DMS53 treated with DMSO at 0.1 percent for 48 hours (cell line): Measurements from ENCODE around the gene DAB2.
A peak's percentile ranks its signal among the peaks of the same experiment; 100 is the strongest.

Source experiments
- DNase-seq: peaks from one replicate; lab custom pipeline; 2025; ENCODE audit not compliant: unreplicated experiment; lab: John Stamatoyannopoulos, UW

DAB2 gene

DNA sequence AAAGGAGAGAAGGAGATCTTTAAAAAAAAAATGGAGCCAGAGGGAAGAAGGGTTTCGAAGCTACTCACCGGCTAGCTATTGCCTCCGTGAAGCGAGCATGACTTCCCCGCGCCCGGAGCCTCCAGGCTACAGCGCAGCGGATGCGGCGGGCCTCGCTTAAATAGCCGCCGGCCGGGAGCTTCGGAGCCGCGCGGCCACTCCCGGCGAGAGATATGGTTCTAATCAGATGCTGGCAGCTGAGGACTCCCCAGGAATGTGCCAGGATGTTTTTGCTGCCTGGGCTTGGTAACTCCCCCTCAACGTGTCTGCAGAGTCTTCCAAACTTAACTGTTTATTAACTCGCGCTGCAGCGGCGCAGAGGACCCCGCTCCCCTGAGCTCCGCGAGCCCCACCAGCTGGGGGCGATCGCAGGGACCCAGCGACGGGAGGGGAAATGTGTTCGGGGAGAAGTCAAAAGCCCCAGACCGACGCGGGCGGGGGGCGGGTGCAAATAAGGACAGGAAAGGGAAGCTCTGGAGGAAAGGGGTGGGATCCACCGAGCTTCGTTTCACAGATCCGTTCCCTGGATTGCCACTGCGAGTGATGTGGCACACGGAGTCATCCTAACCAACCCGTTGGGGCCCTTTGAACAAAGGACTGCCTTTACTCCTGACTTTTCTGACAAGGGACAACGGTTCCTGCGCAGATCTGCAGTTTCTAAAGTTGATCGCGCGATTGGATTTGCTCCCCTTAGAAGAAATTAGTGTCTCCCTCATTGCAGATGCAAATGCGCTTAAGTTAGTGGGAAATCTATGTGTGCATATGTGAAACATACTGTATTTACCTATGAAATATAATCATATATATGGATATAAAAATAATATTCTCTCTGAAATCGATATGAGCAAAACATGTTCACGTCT, at the start of gene DAB2:
TSS of gene DAB2 (minus strand) at position 245 of the 902 bp plus-strand sequence. CDS start 30,660 bp downstream, outside the sequence.
- DNase-seq = peak; percentile 39

GRCh38 chr5:39473156-39473775, 48.5 kb upstream of the DAB2 start:
- DNase-seq = no peak

DNA sequence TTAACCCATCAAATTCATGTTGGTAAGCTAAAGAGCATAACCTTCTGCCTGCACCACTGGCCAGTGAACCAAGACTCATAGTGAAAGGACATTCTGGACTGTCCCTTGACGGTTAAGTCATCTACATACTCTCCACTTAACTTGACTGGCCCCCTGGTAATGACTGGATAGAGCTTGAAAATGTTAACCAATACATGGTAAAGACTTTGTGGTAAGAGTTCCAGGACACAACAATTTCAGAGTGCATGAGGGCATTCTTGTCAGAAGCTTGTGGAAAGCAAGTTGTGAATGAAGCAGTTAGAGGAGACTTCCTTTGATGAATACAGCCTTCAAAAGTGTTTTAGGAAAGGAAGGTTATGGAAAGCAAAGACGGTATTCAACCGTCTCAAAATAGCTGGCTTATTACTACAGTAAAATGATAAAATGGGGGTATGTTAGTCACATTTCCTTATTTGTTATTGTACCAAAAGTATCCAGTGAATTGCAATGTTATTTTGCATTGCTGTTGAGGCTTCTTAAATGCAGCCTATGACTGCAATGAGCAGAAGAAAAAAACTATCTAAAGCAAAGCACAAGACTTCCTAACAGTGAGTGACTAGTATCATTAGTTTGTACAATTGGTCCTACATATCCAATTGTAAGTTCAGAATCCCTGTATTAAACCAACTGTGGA, 47.2 kb upstream of the DAB2 start:
- DNase-seq = no peak

DNA sequence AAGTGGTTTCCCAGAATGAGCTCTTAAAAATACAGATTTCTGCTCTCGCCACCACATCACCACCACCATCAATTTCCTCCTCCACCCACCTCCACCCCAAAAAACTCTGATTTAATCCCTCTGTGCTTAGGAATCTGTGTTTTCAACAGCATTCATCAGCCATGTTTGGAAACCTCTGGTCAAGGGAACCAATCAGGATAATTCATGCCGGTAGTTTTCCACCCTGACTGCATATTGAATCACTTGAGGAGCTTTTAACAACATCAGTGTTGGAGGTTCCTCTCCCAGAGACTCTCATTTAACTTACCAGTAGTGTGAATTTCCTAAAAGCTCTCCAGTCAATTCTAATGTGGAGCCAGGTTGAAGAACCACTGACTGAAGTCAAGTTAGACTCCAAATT, 46.0 kb upstream of the DAB2 start:
- no peak for DNase-seq

DNA sequence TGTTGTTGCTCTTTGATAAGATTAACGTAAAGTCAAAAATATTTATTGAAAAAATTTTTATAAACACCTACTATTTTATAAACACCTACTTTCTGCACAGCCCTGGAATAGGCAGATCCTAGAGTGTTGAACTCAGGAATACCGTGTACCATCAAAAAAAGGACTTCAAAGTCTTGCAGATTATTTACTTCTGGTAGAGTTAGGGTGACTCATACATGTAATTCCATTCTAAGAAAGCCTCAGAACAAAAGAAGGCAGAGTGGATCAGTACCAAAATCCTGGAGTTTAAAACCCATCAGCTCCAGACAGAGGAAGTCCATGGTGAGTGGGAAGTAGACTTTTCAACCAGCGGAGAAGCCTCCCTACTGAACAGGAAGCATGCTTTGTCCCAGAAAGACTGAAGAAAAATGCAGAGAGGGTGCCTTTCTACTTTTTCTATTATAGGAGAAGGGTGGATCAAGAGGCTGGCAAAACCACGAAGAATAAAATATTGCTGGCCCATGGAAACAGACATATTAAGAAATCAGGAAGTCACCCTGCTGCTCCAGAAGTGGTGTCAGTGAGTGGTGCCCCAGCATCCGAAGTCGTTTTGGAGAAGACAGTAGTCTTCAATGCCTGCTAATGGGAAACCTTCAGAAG, 45.1 kb upstream of the DAB2 start:
- no peak for DNase-seq

GRCh38 chr5:39469176-39469575, 44.4 kb upstream of the DAB2 start:
- no peak for DNase-seq

DNA sequence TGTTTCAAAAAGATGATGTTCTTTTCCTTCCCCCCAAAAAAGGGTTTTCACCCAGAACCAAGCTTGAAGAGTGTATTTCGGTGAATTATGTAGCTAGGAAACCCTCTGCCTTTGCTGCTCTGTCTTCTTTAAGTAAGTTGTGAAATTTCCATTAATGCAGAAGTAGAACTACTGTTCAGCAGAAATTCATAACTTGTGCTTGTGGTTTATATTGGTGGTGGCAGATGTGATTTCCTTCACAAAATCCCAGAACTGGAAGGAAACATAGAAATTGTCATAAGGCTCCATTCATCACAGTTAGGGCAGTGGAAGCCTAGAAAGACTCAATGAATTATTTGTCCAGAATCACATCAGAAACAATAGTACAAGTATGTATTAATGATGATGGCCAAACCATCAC, 42.1 kb upstream of the DAB2 start:
- no peak for DNase-seq

- DNase-seq = no peak
Observed at GRCh38 chr5:39465843-39466242, 41.1 kb upstream of the DAB2 start.

DNA sequence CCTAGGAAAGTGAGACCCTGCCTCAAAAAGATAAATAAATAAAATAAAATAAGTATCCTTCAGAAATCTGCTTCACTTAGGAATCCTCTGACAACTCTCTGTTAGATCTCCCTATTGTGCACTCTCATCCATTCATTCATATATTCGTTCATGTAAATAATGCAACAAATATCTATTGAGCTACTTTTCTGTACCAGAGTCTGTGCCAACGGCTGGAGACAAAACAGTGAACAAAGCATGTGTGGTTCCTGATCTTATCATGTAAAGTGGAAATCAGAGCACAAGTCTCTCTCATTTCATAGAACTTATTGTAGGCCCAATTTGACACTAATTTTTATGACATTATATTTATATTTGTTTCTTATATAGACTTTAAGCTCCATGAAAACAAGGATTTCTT, 40.3 kb upstream of the DAB2 start:
- no peak for DNase-seq

DNA sequence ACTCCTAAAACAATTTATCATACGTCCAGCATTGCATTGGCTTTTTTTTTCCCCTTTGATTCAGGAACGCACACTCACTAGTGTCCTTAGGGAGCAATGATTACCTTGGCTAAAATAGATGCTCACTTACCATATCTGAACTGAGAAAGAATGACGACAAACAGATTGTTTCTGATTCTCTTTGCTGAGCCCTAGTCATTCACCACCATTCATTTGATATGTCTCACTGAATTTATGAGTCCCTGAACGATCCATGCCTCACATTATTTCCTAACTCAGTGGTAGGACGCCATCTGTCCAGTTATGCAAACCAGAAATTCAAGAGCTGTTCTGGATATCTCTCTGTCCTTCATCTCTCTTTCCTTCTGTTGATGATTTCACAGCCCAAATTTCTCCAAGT, 39.3 kb upstream of the DAB2 start:
- DNase-seq = no peak

- no peak for DNase-seq
Observed at GRCh38 chr5:39462211-39462610, 37.4 kb upstream of the DAB2 start.

DNA sequence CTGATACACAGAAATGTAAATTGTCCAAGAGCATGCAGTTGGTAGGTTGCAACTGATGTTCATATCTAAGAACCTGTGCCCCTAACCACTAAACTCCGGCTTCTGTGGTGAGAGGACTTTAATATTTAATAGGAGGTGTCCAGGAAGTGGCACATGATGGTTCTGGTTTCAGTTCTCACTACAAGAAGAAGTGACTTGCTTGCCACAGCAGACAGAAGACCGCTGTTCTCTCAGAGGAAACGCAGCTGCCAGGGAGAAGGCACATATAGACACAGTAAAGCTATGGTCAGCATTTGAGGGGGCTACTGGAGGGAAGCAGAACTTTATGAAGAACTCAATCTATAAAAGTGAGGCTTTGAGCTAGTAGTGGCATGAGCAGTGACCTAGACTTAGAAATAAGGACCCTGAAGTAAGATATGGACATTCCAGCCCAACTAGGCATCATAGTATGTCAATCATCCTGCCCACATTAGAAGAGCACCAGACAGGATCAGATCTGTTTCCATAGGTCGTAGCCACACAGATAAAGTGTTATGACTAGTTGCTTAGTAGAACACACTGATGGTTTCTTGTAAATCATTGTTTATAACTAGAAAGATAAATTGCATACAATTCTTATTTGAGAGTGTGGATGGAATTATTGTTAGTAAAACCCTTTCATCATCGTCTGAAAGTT, 36.4 kb upstream of the DAB2 start:
- no peak for DNase-seq

DNA sequence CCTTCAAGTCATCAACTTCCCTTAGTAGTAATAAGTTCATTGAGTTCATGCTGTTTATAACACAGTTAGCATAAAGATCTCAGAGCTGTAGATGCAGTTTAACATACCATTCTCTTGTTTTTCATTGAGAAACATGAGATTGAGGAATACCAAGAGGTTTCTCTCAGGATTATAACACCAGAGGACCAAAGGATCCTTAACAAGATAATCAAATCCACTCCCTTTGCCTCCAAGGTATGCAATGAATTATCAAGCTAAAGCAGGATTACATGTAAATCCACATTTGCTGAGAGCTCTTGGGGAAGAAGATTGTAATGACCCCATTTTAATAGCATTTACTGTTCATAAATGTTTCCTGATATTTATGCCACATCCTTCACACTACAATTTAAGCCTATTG, 35.1 kb upstream of the DAB2 start:
- DNase-seq = no peak

DNA sequence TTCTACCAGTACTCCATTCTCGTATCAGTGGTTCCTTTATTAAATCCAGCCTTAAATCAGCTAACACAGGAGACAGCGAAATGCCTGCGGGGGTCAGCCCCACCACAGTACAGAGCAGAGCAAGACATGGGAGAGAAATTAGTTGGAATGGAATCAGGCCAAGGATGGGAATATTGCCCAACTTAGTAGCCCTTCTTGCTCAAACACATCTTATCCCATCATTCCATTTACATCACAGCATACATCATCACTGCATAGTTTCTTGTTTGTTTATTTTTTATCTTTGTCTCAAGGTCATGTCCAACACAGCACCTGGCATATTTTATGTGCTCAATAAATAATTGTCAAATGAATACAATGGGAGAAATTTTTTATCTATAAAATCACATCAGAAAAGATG, 34.3 kb upstream of the DAB2 start:
- DNase-seq = no peak

DNA sequence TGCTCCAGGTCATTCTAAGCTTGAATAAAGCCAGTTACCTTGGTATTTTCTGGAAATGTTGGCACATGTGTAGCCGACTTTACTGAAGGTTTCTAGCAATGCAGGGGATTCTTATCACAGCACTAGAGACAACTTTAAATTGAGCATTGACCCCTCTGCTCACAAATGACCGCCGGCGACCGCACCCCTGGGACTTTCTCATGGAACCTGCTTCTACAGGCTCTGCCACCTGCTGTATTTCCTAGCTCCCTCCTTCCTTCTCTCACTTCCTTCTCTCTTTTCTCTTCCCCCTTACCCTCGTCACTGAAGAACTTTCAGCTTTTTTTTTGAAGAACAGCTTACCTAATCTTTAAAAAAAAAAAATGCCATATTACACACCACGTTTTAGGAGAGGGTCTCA, 30.9 kb upstream of the DAB2 start:
- no peak for DNase-seq

GRCh38 chr5:39453606-39454005, 28.8 kb upstream of the DAB2 start:
- DNase-seq = no peak

GRCh38 chr5:39452846-39453245, 28.1 kb upstream of the DAB2 start:
- DNase-seq = no peak

DNA sequence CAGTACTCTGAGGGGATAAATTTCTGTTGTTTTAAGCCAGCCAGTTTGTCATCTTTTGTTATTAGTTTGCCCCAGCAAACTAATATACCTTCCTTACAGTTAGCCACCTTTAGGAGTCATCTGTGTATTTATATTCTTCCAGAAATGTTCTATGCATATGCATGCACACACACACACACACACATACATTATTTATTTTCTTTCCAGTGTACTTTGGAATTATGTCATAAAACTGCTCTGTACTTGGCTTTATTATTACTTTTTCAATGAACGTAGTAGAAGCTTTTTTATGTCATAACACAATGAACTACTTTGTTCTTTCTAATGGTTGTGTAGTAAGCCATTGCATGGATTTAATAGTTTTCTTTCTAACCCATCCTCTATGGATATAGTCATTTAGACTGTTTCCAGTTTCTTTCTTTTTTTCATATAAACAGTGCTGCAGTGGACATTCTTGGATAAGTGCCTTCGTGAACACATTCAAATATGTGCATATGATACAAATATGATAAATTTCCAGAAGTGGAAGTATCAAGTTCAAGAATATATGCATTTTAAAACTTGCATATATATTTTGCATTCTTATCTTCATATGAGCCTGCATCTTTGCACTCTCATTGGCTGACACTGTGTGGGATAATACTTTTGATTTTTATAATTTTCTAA, 26.6 kb upstream of the DAB2 start:
- no peak for DNase-seq

GRCh38 chr5:39450487-39450886, 25.7 kb upstream of the DAB2 start:
- DNase-seq = no peak

DNA sequence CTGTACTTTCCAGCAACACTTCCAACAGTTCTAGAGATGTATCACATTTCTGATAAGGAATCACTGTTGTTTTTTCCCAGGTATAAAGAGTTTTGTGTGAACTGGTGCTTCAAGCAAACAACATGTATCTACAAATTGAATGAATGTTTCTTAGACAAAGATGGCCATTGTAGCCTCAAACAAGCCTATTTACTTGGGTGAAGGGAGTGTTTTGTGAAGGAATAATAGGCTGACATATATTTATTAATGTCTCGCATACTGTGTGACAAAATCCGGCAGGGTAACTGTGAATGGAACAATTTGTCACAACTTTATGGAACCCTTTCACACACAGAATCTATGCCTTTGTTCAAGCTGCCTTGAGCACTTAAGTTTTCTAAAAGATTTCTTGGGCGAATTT, 24.8 kb upstream of the DAB2 start:
- no peak for DNase-seq
